ENCODE results near the gene ADAMTS2. TPM values are rescaled to one million over a fixed set of nuclear protein-coding genes. Genes with fewer than 3 reads are reported as not detected.

ADAMTS2 gene
- total RNA-seq, 2 experiments from 2014 or later = not detected

DNA sequence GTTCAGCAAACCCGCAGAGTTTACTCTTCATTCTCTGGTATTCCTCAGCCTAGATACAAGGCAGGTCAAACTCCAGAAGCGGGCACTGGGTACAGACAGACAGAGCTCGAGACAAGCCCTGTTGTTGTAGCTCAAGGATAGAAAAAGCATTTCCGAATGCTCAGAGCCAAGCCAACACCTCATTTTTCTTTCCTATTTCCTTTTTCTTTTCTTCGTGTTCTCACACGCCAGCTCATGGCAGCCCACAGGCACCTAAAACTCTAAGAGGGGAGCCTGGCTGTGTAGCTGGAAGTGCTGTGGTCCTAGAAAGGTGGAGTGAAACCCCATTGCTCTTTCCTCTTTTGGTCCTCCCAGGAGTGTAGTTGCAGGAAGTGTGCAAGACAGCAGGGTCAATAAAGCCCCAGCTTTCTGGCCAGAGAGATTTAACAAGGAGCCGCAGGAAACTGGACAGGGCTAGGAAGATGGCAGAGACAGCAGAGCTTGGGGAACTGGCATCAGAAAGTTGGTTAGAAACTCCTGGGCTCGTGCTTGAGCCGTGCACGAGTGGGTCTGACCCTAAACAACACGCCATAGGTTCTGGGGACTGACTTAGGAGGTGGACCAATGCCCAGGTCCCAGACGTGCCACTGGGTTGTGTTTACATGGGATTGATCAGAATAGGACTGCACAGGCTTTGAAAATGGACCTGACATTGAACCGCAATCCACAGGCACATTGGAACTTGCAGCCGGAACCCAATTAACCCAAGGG lies 41.6 kb downstream of the ADAMTS2 start:
- intact Hi-C loops (cut with DNase I, micrococcal nuclease) = no loop called here
- CTCF ChIA-PET = no interaction called here
- Histone ChIP-seq H3K4me1 (ENCODE audit: insufficient read depth, low read length) (no peaks in the 10 kb centered on the region), H3K4me3 (ENCODE audit: low read length) (no peak overlapping the region), H3K9me3 (ENCODE audit: control insufficient read depth in 1 of 2, insufficient read depth in 1 of 2, low read length in 2 of 2) (peaks cover 14 to 46% of the 10 kb centered on the region in 2 experiments), H3K36me3 (ENCODE audit: insufficient read depth, low read length) (no peaks in the 10 kb centered on the region), H3K27ac (ENCODE audit: low read depth in 1 of 2, low read length in 2 of 2) (no peak overlapping the region), H3K27me3 (ENCODE audit: control insufficient read depth in 1 of 2, insufficient read depth in 2 of 2, low read length in 2 of 2) (no peaks in the 10 kb centered on the region)
- peaks cover 9% of the 10 kb centered on the region for H3K9me3 Mint-ChIP-seq
- POLR2A ChIA-PET = no interaction called here
- no peak overlapping the region for H3K27ac Mint-ChIP-seq
- no peaks in the 10 kb centered on the region for H3K36me3 Mint-ChIP-seq (ENCODE audit: low read depth)
- no peak overlapping the region for H3K4me3 Mint-ChIP-seq
- no peak for DNase-seq
- ATAC-seq (ENCODE audit: poor library complexity) = no peak
- H3K27me3 Mint-ChIP-seq = no peaks in the 10 kb centered on the region
- no peaks in the 10 kb centered on the region for H3K4me1 Mint-ChIP-seq (ENCODE audit: low read depth)
- TF ChIP-seq, protein P1, sequence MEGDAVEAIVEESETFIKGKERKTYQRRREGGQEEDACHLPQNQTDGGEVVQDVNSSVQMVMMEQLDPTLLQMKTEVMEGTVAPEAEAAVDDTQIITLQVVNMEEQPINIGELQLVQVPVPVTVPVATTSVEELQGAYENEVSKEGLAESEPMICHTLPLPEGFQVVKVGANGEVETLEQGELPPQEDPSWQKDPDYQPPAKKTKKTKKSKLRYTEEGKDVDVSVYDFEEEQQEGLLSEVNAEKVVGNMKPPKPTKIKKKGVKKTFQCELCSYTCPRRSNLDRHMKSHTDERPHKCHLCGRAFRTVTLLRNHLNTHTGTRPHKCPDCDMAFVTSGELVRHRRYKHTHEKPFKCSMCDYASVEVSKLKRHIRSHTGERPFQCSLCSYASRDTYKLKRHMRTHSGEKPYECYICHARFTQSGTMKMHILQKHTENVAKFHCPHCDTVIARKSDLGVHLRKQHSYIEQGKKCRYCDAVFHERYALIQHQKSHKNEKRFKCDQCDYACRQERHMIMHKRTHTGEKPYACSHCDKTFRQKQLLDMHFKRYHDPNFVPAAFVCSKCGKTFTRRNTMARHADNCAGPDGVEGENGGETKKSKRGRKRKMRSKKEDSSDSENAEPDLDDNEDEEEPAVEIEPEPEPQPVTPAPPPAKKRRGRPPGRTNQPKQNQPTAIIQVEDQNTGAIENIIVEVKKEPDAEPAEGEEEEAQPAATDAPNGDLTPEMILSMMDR (IDR thresholded peaks at IDR 0.05) = no peak

DNA sequence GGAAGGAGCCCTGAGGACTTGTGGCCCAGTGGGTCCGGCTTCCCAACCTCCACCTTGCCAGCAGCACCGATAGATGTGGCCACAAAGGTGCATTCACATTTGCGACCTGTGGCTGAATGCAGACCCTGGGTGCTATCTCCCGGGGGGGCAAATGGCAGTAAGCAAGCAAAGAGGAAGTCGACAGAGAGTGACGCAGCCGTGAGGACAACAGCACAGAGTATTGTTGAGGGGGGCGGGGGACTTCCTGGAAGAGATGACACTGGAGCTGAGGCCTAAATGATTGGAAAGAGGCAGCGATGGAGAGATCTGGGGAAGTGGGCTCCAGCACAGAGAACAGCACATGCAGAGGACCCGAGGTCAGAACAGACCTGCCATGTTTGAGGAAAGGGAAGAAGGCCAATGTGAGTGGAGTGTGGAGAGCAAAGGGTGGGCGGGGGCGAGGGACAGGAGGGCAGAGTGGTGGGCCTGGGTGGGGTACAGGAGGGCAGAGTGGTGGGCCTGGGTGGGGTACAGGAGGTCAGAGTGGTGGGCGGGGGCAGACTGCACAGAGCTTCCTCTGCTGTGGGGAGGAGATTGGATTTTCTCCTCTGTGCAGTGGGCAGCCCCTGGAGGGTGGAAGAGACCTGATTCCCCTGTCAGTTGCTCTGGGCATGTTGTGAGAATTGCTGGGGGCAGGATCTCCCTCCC lies 42.6 kb downstream of the ADAMTS2 start:
- POLR2A ChIA-PET = no interaction called here
- TF ChIP-seq, protein P1 (IDR thresholded peaks at IDR 0.05) = no peak
- Mint-ChIP-seq H3K4me3 (no peak overlapping the region), H3K9me3 (peaks cover 9% of the 10 kb centered on the region), H3K4me1 (ENCODE audit: low read depth) (no peaks in the 10 kb centered on the region), H3K36me3 (ENCODE audit: low read depth) (no peaks in the 10 kb centered on the region), H3K27ac (no peak overlapping the region), H3K27me3 (no peaks in the 10 kb centered on the region)
- no peaks in the 10 kb centered on the region for H3K36me3 ChIP-seq (ENCODE audit: insufficient read depth, low read length)
- H3K4me3 ChIP-seq (ENCODE audit: low read length) = no peak overlapping the region
- H3K9me3 ChIP-seq (ENCODE audit: control insufficient read depth in 1 of 2, insufficient read depth in 1 of 2, low read length in 2 of 2) = peaks cover 21 to 48% of the 10 kb centered on the region in 2 experiments
- H3K4me1 ChIP-seq (ENCODE audit: insufficient read depth, low read length) = no peaks in the 10 kb centered on the region
- DNase-seq (no peak), ATAC-seq (ENCODE audit: poor library complexity) (no peak)
- no peak overlapping the region for H3K27ac ChIP-seq (ENCODE audit: low read depth in 1 of 2, low read length in 2 of 2)
- H3K27me3 ChIP-seq (ENCODE audit: control insufficient read depth in 1 of 2, insufficient read depth in 2 of 2, low read length in 2 of 2) = peaks cover 0 to 5% of the 10 kb centered on the region in 2 experiments
- intact Hi-C loops (cut with DNase I, micrococcal nuclease) = no loop called here
- CTCF ChIA-PET = no interaction called here

DNA sequence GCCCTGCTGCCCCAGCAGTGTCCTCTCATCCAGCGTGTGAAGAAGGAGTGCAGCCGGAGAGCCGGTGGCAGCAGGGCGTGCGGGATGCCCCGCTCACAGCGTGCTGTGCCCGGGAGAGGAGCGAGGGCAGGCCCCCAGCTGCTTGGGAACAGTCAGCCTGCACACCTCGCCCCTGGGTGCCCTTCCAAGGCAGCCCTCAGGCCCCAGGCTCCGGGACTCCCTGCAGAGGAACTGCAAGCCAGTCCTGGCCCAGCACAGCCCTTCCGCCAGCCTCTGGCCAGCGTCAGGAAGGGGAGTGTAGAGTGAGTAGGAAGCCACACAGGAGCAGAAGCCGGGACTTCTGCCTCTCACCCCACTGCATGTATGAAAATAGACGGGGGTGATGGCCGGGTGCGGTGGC lies 43.5 kb downstream of the ADAMTS2 start:
- Histone ChIP-seq H3K27ac (ENCODE audit: low read depth in 1 of 2, low read length in 2 of 2) (no peak overlapping the region), H3K4me3 (ENCODE audit: low read length) (no peak overlapping the region), H3K36me3 (ENCODE audit: insufficient read depth, low read length) (no peaks in the 10 kb centered on the region), H3K4me1 (ENCODE audit: insufficient read depth, low read length) (no peaks in the 10 kb centered on the region), H3K27me3 (ENCODE audit: control insufficient read depth in 1 of 2, insufficient read depth in 2 of 2, low read length in 2 of 2) (peaks cover 0 to 5% of the 10 kb centered on the region in 2 experiments), H3K9me3 (ENCODE audit: control insufficient read depth in 1 of 2, insufficient read depth in 1 of 2, low read length in 2 of 2) (peaks cover 21 to 46% of the 10 kb centered on the region in 2 experiments)
- DNase-seq (no peak), ATAC-seq (ENCODE audit: poor library complexity) (no peak)
- TF ChIP-seq, protein P1 (IDR thresholded peaks at IDR 0.05) = no peak
- POLR2A ChIA-PET = no interaction called here
- H3K4me1 Mint-ChIP-seq (ENCODE audit: low read depth) = no peaks in the 10 kb centered on the region
- H3K27me3 Mint-ChIP-seq = no peaks in the 10 kb centered on the region
- peaks cover 9% of the 10 kb centered on the region for H3K9me3 Mint-ChIP-seq
- CTCF ChIA-PET = no interaction called here
- no peaks in the 10 kb centered on the region for H3K36me3 Mint-ChIP-seq (ENCODE audit: low read depth)
- no peak overlapping the region for H3K27ac Mint-ChIP-seq
- intact Hi-C loops (cut with DNase I, micrococcal nuclease) = no loop called here
- no peak overlapping the region for H3K4me3 Mint-ChIP-seq
